ENCODE data around the gene RANBP1. TPM values are rescaled to one million over a fixed set of nuclear protein-coding genes. Genes with fewer than 3 reads are reported as not detected.

RANBP1 gene
- total and polyA plus RNA-seq, 9 of the 15 experiments (the other 6 are each of a cell fraction or from before 2014, with no cell fraction given), result 162 to 2,891 (median 1,289) TPM

- peak within 1 kb of the TSS; percentile 94 for H2AFZ ChIP-seq (ENCODE audit: low read depth, low read length)
- DNase-seq (ENCODE audit: extremely low read depth in 1 of 4, low spot score in 3 of 4) (peak; percentile 100), ATAC-seq (peak; percentile 88), FAIRE-seq (peak; percentile 95)
- H3K27ac ChIP-seq (ENCODE audit: extremely low read depth, low read depth, low read length), result peak within 1 kb of the TSS; percentile 94
- H3K9ac ChIP-seq (ENCODE audit: insufficient read depth in 1 of 2, low read depth in 2 of 2, low read length in 2 of 2), result peak within 1 kb of the TSS; percentile 96 to 99
- WGBS (ENCODE audit: insufficient coverage, low coverage, missing lambda C conversion rate), result under 1% methylated on average over 75 of the region's 88 CpGs
- no peaks in the 10 kb centered on the region for H3K9me1 ChIP-seq (ENCODE audit: control insufficient read depth, insufficient read depth, low read length)
- in situ Hi-C loops (cut with MboI), result loop anchor here (10.0 kb wide), 1 partner anchor 392 kb away; the partner anchor contains the start of gene GP1BB
- peaks cover 84% of the 10 kb centered on the region for H3K36me3 ChIP-seq (ENCODE audit: control insufficient read depth, insufficient read depth, low read length)
- peak within 1 kb of the TSS; percentile 63 for H3K4me3 ChIP-seq
- H3K9me3 ChIP-seq (replicated peaks; ENCODE audit: control insufficient read depth, insufficient read depth, low read depth, low read length), result no peaks in the 10 kb centered on the region
- peaks cover 28% of the 10 kb centered on the region for H4K20me1 ChIP-seq (replicated peaks; ENCODE audit: control insufficient read depth, insufficient read depth, low read length)
- peaks cover 25 to 90% of the 10 kb centered on the region in 2 experiments for H3K4me1 ChIP-seq (replicated peaks in 1 of 2; ENCODE audit: control insufficient read depth in 2 of 2, insufficient read depth in 2 of 2, low read length in 2 of 2)
- peaks cover 76% of the 10 kb centered on the region for H3K79me2 ChIP-seq (ENCODE audit: control insufficient read depth, insufficient read depth, low read length)
- POLR2A ChIA-PET, result interaction anchor here (0.6 to 20.7 kb wide), 36 partner anchors 9 to 397 kb away, joined by 3 to 513 read pairs (median 5); partner anchors contain the start of genes COMT, DGCR8, GP1BB and TANGO2
- H3K4me2 ChIP-seq (ENCODE audit: insufficient read depth, low read length), result peak within 1 kb of the TSS; percentile 97
- no peaks in the 10 kb centered on the region for H3K27me3 ChIP-seq (ENCODE audit: control insufficient read depth in 2 of 2, insufficient read depth in 2 of 2, low read length in 2 of 2)
- CTCF ChIA-PET (ENCODE audit: low intra/inter-chr PET ratio), result no interaction called here
- intact Hi-C loops (cut with micrococcal nuclease), result loop anchor here (1.0 to 5.0 kb wide), 5 partner anchors 37 to 385 kb away; partner anchors contain the start of genes DGCR8, GNB1L and RTL10
- no TSS peak for BruUV-seq (replicated peaks)
- peak; percentile 95 for TF ChIP-seq ELF4 (CRISPR knock-in tag; IDR thresholded peaks at IDR 0.05)
- TF ChIP-seq ZBTB17 (CRISPR knock-in tag; IDR thresholded peaks at IDR 0.05), result peak; percentile 87
- TF ChIP-seq ZNF79 (CRISPR knock-in tag; IDR thresholded peaks at IDR 0.05; ENCODE audit: low read depth), result no peak
- peak; percentile 15; the same call in 1 of the 2 replicates for TF ChIP-seq NR4A1 (CRISPR knock-in tag; IDR thresholded peaks at IDR 0.05)
- peak; percentile 97 for TF ChIP-seq NR4A1 (tag; IDR thresholded peaks at IDR 0.05)
- TF ChIP-seq RB1 (IDR thresholded peaks at IDR 0.05; ENCODE audit: low read depth), result no peak
- peak; percentile 24 for TF ChIP-seq SMC3 (conservative IDR thresholded peaks at IDR 0.05; ENCODE audit: insufficient read depth, low read depth, low read length)
- peak; percentile 100 for TF ChIP-seq STAT6 (CRISPR knock-in tag; IDR thresholded peaks at IDR 0.05)
- 0 out of 2 replicates have a peak, but pooled peaks have one; percentile 3 for TF ChIP-seq MAFF (IDR thresholded peaks at IDR 0.05; ENCODE audit: low read length)
- no peak for TF ChIP-seq PREB (CRISPR knock-in tag; IDR thresholded peaks at IDR 0.05)
- no peak for TF ChIP-seq TARDBP (IDR thresholded peaks at IDR 0.05)
- TF ChIP-seq, protein P1, sequence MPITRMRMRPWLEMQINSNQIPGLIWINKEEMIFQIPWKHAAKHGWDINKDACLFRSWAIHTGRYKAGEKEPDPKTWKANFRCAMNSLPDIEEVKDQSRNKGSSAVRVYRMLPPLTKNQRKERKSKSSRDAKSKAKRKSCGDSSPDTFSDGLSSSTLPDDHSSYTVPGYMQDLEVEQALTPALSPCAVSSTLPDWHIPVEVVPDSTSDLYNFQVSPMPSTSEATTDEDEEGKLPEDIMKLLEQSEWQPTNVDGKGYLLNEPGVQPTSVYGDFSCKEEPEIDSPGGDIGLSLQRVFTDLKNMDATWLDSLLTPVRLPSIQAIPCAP (CRISPR knock-in tag; IDR thresholded peaks at IDR 0.05; ENCODE audit: borderline replicate concordance), result no peak
- TF ChIP-seq, protein P2, sequence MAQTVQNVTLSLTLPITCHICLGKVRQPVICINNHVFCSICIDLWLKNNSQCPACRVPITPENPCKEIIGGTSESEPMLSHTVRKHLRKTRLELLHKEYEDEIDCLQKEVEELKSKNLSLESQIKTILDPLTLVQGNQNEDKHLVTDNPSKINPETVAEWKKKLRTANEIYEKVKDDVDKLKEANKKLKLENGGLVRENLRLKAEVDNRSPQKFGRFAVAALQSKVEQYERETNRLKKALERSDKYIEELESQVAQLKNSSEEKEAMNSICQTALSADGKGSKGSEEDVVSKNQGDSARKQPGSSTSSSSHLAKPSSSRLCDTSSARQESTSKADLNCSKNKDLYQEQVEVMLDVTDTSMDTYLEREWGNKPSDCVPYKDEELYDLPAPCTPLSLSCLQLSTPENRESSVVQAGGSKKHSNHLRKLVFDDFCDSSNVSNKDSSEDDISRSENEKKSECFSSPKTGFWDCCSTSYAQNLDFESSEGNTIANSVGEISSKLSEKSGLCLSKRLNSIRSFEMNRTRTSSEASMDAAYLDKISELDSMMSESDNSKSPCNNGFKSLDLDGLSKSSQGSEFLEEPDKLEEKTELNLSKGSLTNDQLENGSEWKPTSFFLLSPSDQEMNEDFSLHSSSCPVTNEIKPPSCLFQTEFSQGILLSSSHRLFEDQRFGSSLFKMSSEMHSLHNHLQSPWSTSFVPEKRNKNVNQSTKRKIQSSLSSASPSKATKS (CRISPR knock-in tag; IDR thresholded peaks at IDR 0.05), result no peak
- TF ChIP-seq ARHGAP35 (IDR thresholded peaks at IDR 0.05; ENCODE audit: partially characterized antibody), result peak; percentile 86
- TF ChIP-seq NFXL1 (CRISPR knock-in tag; IDR thresholded peaks at IDR 0.05), result no peak
- TF ChIP-seq TRIM24 (IDR thresholded peaks at IDR 0.05), result peak; percentile 72 to 89; a peak in 3 of 4 replicates
- no peak for TF ChIP-seq ZNF830 (CRISPR knock-in tag; IDR thresholded peaks at IDR 0.05)
Observed at GRCh38 chr22:20116951-20117632, 1.2 kb downstream of the RANBP1 start, which contains the start of gene TRMT2A. Gene TRMT2A, minus strand, starts transcription at chr22:20117226. Its CDS starts 320 bp downstream, at chr22:20116906.

Measured in K562 (cell line).